AG04449 (cell line): ENCODE measurements around the gene CKMT1B.
"Not testable (repeated sequence)": the region's sequence is repeated elsewhere in the genome, so short reads cannot be mapped to it uniquely, and the experiment has no call there.

Experiments
- CTCF ChIA-PET: fragments of 350-600 bp; formaldehyde crosslinking; extraction: SDS; loops from one replicate; lab custom pipeline; 2021; ENCODE audit warnings: antibody characterized with exemption; lab: Yijun Ruan, JAX
- POLR2A ChIA-PET: fragments of 400-600, 350-600 bp; formaldehyde crosslinking; extraction: SDS; loops from one replicate; lab custom pipeline; 2020; ENCODE audit warnings: antibody characterized with exemption, inconsistent platforms; lab: Yijun Ruan, JAX
- DNase-seq: peaks from one replicate; pipeline ENCODE4 v3.0.0-alpha.2; 2010; ENCODE audit warnings: low read depth, low spot score
- H3K4me3 ChIP-seq: 2 replicates; pipeline ENCODE4 v1.5.1; 2011; ENCODE audit warnings: low read depth, mild to moderate bottlenecking, control low read depth, low read length
- TF ChIP-seq, protein P1 (sequence below): IDR thresholded peaks from one replicate; pipeline ENCODE4 v1.5.1; 2011; ENCODE audit warnings: mild to moderate bottlenecking, moderate library complexity, low read length, control low read depth, inconsistent platforms; ENCODE audit not compliant: insufficient read depth; ENCODE audit errors: missing control alignments

CKMT1B gene

DNA sequence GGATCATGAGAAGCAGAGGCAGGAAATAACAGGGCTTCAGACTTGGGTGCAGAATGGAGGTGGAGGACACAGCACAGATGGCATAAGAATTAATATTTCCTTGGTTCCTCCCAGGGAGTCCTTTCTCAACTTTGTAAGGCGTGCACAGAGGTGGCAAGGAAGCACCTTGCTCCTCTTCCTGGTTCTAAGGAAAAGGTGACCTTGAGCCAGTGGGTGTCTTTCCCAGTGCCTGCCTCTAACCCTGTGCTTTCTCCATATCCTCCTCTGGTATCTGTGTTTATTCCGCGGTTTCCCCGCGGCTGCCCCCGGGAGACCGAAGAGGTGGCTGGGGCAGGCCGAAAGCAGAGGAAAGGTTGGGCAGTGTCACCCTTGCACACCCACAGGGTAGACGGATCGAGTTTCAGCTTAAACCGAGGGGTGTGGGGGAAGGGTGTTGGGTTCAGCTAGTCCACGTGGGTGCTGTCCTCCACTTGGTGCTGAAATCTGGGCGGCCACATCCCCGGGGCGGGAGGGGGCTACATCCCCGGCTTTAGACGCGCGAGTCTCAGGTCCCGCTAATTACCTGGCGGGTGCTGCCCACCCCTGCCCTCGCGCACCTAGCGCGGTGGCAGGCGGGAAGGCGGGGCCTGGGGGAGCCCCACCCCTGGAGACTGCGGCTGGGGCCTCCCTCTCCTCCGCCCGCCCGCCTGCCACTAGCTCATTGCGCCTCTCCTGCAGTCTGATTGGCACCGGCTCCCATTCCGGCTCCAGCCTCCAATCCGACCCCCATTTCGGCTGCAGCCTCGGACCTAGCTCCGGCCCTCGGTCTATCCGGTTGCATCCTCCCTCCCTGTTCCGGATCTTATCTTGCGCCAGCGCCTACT, at the start of gene CKMT1B:
Gene CKMT1B, plus strand, starts transcription at position 700 of the 863 bp plus-strand sequence. CDS start 192 bp downstream, outside the sequence.
- POLR2A ChIA-PET, H3K4me3 ChIP-seq, CTCF ChIA-PET, DNase-seq: not testable (repeated sequence)

DNA sequence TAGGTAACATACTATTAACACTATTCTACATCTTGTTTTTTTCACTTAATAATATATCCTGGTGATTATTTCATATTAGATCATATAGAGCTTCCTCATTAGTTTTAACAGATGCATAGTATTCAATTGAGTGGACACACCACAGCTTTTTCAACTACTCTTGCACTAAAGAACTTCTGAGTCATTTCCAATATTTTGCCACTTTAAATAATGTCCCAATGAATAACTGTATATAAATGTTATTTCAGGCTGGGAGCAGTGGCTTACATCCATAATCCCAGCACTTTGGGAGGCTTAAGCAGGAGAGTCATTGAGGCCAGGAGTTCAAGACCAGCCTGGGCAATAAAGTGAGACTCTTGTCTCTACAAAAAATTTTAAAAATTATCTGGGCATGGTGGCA, 49.6 kb upstream of the CKMT1B start:
- CTCF ChIA-PET: no interaction called here
- TF ChIP-seq, protein P1, sequence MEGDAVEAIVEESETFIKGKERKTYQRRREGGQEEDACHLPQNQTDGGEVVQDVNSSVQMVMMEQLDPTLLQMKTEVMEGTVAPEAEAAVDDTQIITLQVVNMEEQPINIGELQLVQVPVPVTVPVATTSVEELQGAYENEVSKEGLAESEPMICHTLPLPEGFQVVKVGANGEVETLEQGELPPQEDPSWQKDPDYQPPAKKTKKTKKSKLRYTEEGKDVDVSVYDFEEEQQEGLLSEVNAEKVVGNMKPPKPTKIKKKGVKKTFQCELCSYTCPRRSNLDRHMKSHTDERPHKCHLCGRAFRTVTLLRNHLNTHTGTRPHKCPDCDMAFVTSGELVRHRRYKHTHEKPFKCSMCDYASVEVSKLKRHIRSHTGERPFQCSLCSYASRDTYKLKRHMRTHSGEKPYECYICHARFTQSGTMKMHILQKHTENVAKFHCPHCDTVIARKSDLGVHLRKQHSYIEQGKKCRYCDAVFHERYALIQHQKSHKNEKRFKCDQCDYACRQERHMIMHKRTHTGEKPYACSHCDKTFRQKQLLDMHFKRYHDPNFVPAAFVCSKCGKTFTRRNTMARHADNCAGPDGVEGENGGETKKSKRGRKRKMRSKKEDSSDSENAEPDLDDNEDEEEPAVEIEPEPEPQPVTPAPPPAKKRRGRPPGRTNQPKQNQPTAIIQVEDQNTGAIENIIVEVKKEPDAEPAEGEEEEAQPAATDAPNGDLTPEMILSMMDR: no peak
- DNase-seq: no peak
- POLR2A ChIA-PET: no interaction called here
- no peak overlapping the region for H3K4me3 ChIP-seq

DNA sequence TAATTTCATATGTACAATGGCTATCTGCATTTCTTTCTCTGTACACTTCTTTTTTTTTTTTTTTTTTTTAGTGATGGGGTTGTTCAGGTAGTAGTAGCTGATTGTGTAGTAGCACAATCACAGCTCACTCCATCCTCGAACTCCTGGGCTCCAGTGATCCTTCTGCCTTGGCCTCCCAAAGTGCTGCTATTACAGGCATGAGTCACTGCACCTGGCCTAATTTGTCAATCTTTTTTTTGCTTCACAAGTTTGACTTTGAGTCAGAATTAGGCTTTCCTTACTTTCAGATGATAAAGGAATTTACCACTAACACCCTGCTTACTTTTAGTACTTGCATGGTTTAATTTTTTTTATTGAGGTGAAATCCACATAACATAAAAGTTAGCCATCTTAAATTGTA, 48.4 kb upstream of the CKMT1B start:
- no peak for DNase-seq
- TF ChIP-seq, protein P1: no peak
- no peak overlapping the region for H3K4me3 ChIP-seq
- CTCF ChIA-PET: interaction anchor here (1.0 to 2.2 kb wide), 2 partner anchors 13 to 32 kb away, joined by 4 to 6 read pairs; no protein-coding TSS in a partner anchor
- POLR2A ChIA-PET: no interaction called here

DNA sequence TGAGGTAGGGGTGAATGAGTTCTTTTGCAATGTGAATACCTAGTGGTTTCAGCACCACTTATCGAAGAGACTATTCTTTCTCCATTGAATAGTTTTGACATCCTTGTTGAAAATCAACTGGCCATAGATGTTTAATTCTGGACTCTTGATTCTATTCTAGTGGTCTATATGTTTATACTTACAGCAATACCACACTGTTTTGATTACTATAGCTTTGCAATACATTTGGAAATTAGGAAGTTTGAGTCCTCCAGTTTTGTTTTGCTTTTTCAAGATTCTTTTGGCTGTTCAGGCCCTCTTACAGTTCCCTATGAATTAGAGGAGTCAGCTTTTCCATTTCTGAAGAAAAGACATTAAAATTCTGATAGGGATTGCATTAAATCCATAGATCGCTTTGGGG, 46.3 kb upstream of the CKMT1B start:
- POLR2A ChIA-PET: no interaction called here
- CTCF ChIA-PET: interaction anchor here (2.2 kb wide), 1 partner anchor 34 kb away, joined by 6 read pairs; no protein-coding TSS in a partner anchor
- no peak for DNase-seq
- TF ChIP-seq, protein P1: no peak
- H3K4me3 ChIP-seq: no peak overlapping the region

DNA sequence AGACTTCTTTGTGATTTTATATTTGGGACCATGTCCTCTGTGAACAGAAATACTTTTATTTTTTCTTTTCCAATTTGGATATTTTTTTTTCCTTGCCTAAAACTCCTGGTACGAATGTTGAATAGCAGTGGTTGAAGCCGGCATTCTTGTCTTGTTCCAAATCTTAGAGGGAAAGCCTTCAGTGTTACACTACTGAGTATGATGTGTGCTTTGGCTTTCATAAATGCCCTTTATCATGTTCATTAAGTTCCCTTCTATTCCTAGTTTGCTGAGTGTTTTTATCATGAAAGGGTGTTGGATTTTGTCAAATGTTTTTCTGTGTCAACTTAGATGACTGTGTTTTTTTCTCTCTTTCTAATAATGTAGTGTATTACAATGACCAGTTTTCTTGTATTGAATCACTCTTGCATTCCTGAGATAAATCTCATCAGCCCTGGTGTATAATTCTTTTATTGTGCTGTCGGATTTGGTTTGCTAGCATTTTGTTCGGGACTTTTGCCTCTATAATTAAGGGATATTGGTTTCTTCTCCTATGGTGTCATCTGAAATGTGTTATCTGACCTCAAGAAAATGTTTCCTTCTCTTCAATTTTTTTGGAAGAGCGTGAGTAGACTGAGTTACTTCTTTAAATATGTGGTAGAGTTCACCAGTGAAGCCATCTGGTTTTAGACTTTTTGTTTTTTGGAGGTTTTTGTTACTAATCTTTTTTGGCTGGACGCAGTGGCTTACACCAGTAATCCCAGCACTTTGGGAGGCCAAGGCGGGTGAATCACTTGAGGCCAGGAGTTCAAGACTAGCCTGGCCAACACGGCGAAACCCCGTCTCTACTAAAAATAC, 43.1 kb upstream of the CKMT1B start:
- TF ChIP-seq, protein P1: no peak
- no peak overlapping the region for H3K4me3 ChIP-seq
- CTCF ChIA-PET: no interaction called here
- DNase-seq: peak; percentile 24
- POLR2A ChIA-PET: no interaction called here

DNA sequence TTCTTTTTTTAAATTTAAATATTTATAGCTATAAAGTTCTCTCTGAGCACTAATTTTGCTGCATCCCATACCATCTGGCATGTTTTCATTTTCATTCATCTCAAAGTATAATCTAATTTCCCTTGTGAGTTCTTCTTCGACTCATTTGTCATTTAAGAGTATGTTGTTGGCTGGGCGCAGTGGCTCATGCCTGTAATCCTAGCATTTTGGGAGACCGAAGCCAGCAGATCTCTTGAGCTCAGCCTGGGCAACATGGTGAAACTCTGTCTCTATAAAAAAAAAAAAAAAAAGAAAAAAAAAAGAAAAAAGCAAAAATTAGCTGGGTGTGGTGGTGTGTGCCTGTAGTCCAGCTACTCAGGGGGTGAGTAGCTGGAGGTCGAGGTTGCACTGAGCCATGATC, 41.6 kb upstream of the CKMT1B start:
- H3K4me3 ChIP-seq: no peak overlapping the region
- CTCF ChIA-PET: no interaction called here
- TF ChIP-seq, protein P1: no peak
- POLR2A ChIA-PET: interaction anchor here (0.6 kb wide), 1 partner anchor 39 kb away, joined by 3 read pairs; no protein-coding TSS in a partner anchor
- no peak for DNase-seq
